Uterus (tissue), 4 donors: ENCODE results near the gene NOXA1. TPM values are rescaled to one million over a fixed set of nuclear protein-coding genes. Genes with fewer than 3 reads are reported as not detected.

Source experiments
- DNase-seq, 2 donors: peaks; one replicate each; pipeline ENCODE4 v3.0.0-alpha.2; 2019 to 2020
- H3K27ac ChIP-seq, 2 donors: fragments of 200-600 bp; sonication (generic); 1 replicate in 1 of 2; 2 replicates in 1 of 2; pipeline ENCODE4 v1.5.1; 2016 to 2018
- H3K27me3 ChIP-seq, 2 donors: fragments of 200-600 bp; sonication (generic); one replicate each; pipeline ENCODE4 v1.5.1; 2018 to 2019; ENCODE audit warnings: control low read depth in 1 of 2
- H3K36me3 ChIP-seq, 2 donors: fragments of 200-600 bp; sonication (generic); one replicate each; pipeline ENCODE4 v1.5.1; 2019; ENCODE audit warnings: control low read depth in 1 of 2
- H3K4me1 ChIP-seq, 2 donors: fragments of 200-600 bp; sonication (generic); one replicate each; pipeline ENCODE4 v1.5.1; 2018 to 2019; ENCODE audit warnings: control low read depth in 1 of 2
- H3K4me3 ChIP-seq, 2 donors: fragments of 200-600 bp; sonication (generic); 1 replicate in 1 of 2; 2 replicates in 1 of 2; pipeline ENCODE4 v1.5.1; 2018 to 2019; ENCODE audit warnings: mild to moderate bottlenecking in 1 of 2
- H3K9me3 ChIP-seq, 2 donors: fragments of 200-600 bp; sonication (generic); one replicate each; pipeline ENCODE4 v1.5.1; 2019; ENCODE audit warnings: control low read depth in 1 of 2
- CTCF ChIP-seq, 4 experiments: fragments of 200-600 bp in 2 of 4; fragments of 450-650 bp in 2 of 4; sonication (generic) in 2 of 4; IDR thresholded peaks; one replicate each; pipeline ENCODE4 v1.5.1; 2016 to 2019; ENCODE audit warnings: antibody characterized with exemption in 4 of 4, mild to moderate bottlenecking in 2 of 4, moderate library complexity in 1 of 4
- POLR2A ChIP-seq, 2 donors: fragments of 450-650 bp; IDR thresholded peaks; one replicate each; pipeline ENCODE4 v1.6.1; 2016; ENCODE audit warnings: antibody characterized with exemption in 2 of 2, mild to moderate bottlenecking in 1 of 2, moderate library complexity in 1 of 2
- intact Hi-C: fragments of 100-400 bp; cut with DNase I; formaldehyde crosslinking; loops from one replicate; pipeline ENCODE4 v1.15.1; 2023; ENCODE audit warnings: low total_unique reads
- total RNA-seq, 4 donors: library from RNA; depleted of rRNA in 3 of 4; stranded (reverse); fragments of >200 nt in 3 of 4; gene quantifications; one replicate each; pipeline versions ENCODE4 v1.1.0 to v1.2.4, GENCODE V29; 2014 to 2023
- donor health status: DM: yes; HTN: yes; CAD: no.

The NOXA1 gene
- total RNA-seq, 4 donors from 2014 or later = 0.29 to 13.3 (median 3.4) TPM

GRCh38 chr9:137476856-137477255 is 53.7 kb downstream of the NOXA1 start:
- Histone ChIP-seq H3K36me3 (no peaks in the 10 kb centered on the region), H3K9me3 (peaks cover 0 to 7% of the 10 kb centered on the region in 2 donors), H3K4me3 (no peak overlapping the region), H3K4me1 (no peaks in the 10 kb centered on the region), H3K27me3 (no peaks in the 10 kb centered on the region), H3K27ac (no peak overlapping the region)
- DNase-seq = no peak
- intact Hi-C loops = no loop called here
- TF ChIP-seq POLR2A (IDR thresholded peaks at IDR 0.05) (no peak), CTCF (IDR thresholded peaks at IDR 0.05) (no peak)

GRCh38 chr9:137477778-137478612 is 54.8 kb downstream of the NOXA1 start:
- Histone ChIP-seq H3K4me1 (no peaks in the 10 kb centered on the region), H3K27me3 (no peaks in the 10 kb centered on the region), H3K36me3 (no peaks in the 10 kb centered on the region), H3K4me3 (no peak overlapping the region), H3K27ac (no peak overlapping the region), H3K9me3 (peaks cover 0 to 7% of the 10 kb centered on the region in 2 donors)
- peak in 1 of 2 donors; percentile 12 for DNase-seq
- intact Hi-C loops = no loop called here
- TF ChIP-seq CTCF (IDR thresholded peaks at IDR 0.05) = no peak
- TF ChIP-seq POLR2A (IDR thresholded peaks at IDR 0.05) = no peak

- Histone ChIP-seq H3K4me3 (no peak overlapping the region), H3K27me3 (no peaks in the 10 kb centered on the region), H3K36me3 (no peaks in the 10 kb centered on the region), H3K27ac (no peak overlapping the region), H3K9me3 (peaks cover 0 to 7% of the 10 kb centered on the region in 2 donors), H3K4me1 (no peaks in the 10 kb centered on the region)
- no peak for DNase-seq
- intact Hi-C loops = no loop called here
- no peak for TF ChIP-seq POLR2A (IDR thresholded peaks at IDR 0.05)
- TF ChIP-seq CTCF (IDR thresholded peaks at IDR 0.05) = no peak
These were observed 55.4 kb downstream of the NOXA1 start for GRCh38 chr9:137478613-137478961.

- no peak for TF ChIP-seq POLR2A (IDR thresholded peaks at IDR 0.05)
- no peak for TF ChIP-seq CTCF (IDR thresholded peaks at IDR 0.05)
- Histone ChIP-seq H3K4me1 (no peaks in the 10 kb centered on the region), H3K27me3 (no peaks in the 10 kb centered on the region), H3K27ac (no peak overlapping the region), H3K9me3 (peaks cover 0 to 7% of the 10 kb centered on the region in 2 donors), H3K36me3 (no peaks in the 10 kb centered on the region), H3K4me3 (no peak overlapping the region)
- DNase-seq = no peak
- intact Hi-C loops = no loop called here
These were observed 56.0 kb downstream of the NOXA1 start for GRCh38 chr9:137478962-137479861.
